IMR-90 (cell line): ENCODE data around the gene ZNF679. TPM values are rescaled to one million over a fixed set of nuclear protein-coding genes. Genes with fewer than 3 reads are reported as not detected.

Experiments used
- ATAC-seq: fragments of 200-7000 bp; cut with Tn5 transposase; 2 replicates; pipeline ENCODE4 v1.9.1; 2020; ENCODE audit warnings: low read depth, mild to moderate bottlenecking, moderate library complexity
- BruUV-seq: library from RNA; stranded (reverse); fragments of 400-500 nt; replicated peaks from 2 replicates; lab custom pipeline; 2021; lab: Mats Ljungman, UMichigan
- CTCF ChIA-PET: fragments of 300-600 bp; formaldehyde crosslinking; extraction: SDS; loops from one replicate; lab custom pipeline; 2021; ENCODE audit warnings: antibody characterized with exemption; lab: Yijun Ruan, JAX
- POLR2A ChIA-PET: fragments of 300-600 bp; sonication (Branson Sonifier 250); formaldehyde crosslinking; loops from one replicate; lab custom pipeline; 2022; ENCODE audit warnings: antibody characterized with exemption; ENCODE audit not compliant: unreplicated experiment; lab: Charles Lee
- DNase-seq: peaks from one replicate; pipeline ENCODE4 v3.0.0; 2013
- H2AFZ ChIP-seq: replicated peaks from 2 replicates; pipeline ENCODE3; 2013; ENCODE audit warnings: low read length, mild to moderate bottlenecking; ENCODE audit not compliant: poor library complexity
- H2AK5ac ChIP-seq: 2 replicates; pipeline ENCODE4 v1.6.1; 2013; ENCODE audit warnings: low read depth, low read length, inconsistent platforms
- H2AK9ac ChIP-seq: replicated peaks from 2 replicates; pipeline ENCODE3; 2013; ENCODE audit warnings: mild to moderate bottlenecking, low read depth, low read length, moderate library complexity; ENCODE audit not compliant: poor library complexity
- H2BK120ac ChIP-seq: 2 replicates; pipeline ENCODE4 v1.6.1; 2013; ENCODE audit warnings: low read depth, low read length, inconsistent platforms
- H2BK15ac ChIP-seq: 3 replicates; pipeline ENCODE4 v1.6.1; 2013; ENCODE audit warnings: low read depth, low read length, inconsistent platforms
- H2BK20ac ChIP-seq: 2 replicates; pipeline ENCODE4 v1.6.1; 2013; ENCODE audit warnings: low read depth, mild to moderate bottlenecking, inconsistent platforms, low read length, moderate library complexity
- H2BK5ac ChIP-seq: 2 replicates; pipeline ENCODE4 v1.6.1; 2013; ENCODE audit warnings: mild to moderate bottlenecking, low read depth, low read length, inconsistent platforms; ENCODE audit not compliant: poor library complexity, severe bottlenecking
- H3K14ac ChIP-seq: replicated peaks from 2 replicates; pipeline ENCODE4 v1.6.1; 2013; ENCODE audit warnings: low read depth, low read length, inconsistent platforms
- H3K18ac ChIP-seq: 2 replicates; pipeline ENCODE4 v1.6.1; 2013; ENCODE audit warnings: low read depth, low read length, control low read depth
- H3K23ac ChIP-seq: 2 replicates; pipeline ENCODE4 v1.6.1; 2013; ENCODE audit warnings: low read depth, low read length, inconsistent platforms
- H3K27ac ChIP-seq: 2 replicates; pipeline ENCODE4 v1.5.1; 2013; ENCODE audit warnings: mild to moderate bottlenecking, control low read depth, low read length; ENCODE audit not compliant: insufficient read depth
- H3K27me3 ChIP-seq: 2 replicates; pipeline ENCODE4 v1.6.1; 2013; ENCODE audit warnings: low read length; ENCODE audit not compliant: control insufficient read depth, insufficient read depth
- H3K36me3 ChIP-seq: 2 replicates; pipeline ENCODE4 v1.6.1; 2013; ENCODE audit warnings: low read length, mixed read lengths; ENCODE audit not compliant: control insufficient read depth, insufficient read depth
- H3K4ac ChIP-seq: 2 replicates; pipeline ENCODE4 v1.6.1; 2013; ENCODE audit warnings: low read depth, low read length, inconsistent platforms
- H3K4me1 ChIP-seq: 2 replicates; pipeline ENCODE4 v1.6.1; 2013; ENCODE audit warnings: low read length, mixed read lengths; ENCODE audit not compliant: control insufficient read depth, insufficient read depth
- H3K4me2 ChIP-seq: 2 replicates; pipeline ENCODE4 v1.6.1; 2013; ENCODE audit warnings: low read depth, mild to moderate bottlenecking, control low read depth, low read length, moderate library complexity
- H3K4me3 ChIP-seq: 2 replicates; pipeline ENCODE4 v1.5.1; 2013; ENCODE audit warnings: low read depth, mild to moderate bottlenecking, control low read depth, low read length, moderate library complexity; ENCODE audit not compliant: insufficient read depth
- H3K56ac ChIP-seq: 2 replicates; pipeline ENCODE4 v1.6.1; 2013; ENCODE audit warnings: low read length, inconsistent platforms; ENCODE audit not compliant: insufficient read depth; ENCODE audit errors: extremely low read depth
- H3K79me1 ChIP-seq, 2 experiments: 2 replicates each; pipeline ENCODE4 v1.6.1; 2013; ENCODE audit warnings: low read length in 2 of 2, inconsistent platforms in 1 of 2, low read depth in 1 of 2
- H3K9ac ChIP-seq: 2 replicates; pipeline ENCODE4 v1.6.1; 2013; ENCODE audit warnings: low read depth, low read length, control low read depth
- H3K9me1 ChIP-seq: 2 replicates; pipeline ENCODE4 v1.6.1; 2013; ENCODE audit warnings: low read length, inconsistent platforms; ENCODE audit not compliant: insufficient read depth
- H3K9me3 ChIP-seq: 2 replicates; pipeline ENCODE4 v1.6.1; 2013; ENCODE audit warnings: low read length; ENCODE audit not compliant: control insufficient read depth, insufficient read depth
- H4K20me1 ChIP-seq: 2 replicates; pipeline ENCODE4 v1.6.1; 2013; ENCODE audit warnings: low read length, inconsistent platforms; ENCODE audit not compliant: insufficient read depth
- H4K5ac ChIP-seq: 2 replicates; pipeline ENCODE4 v1.6.1; 2013; ENCODE audit warnings: mild to moderate bottlenecking, low read depth, low read length, control low read depth
- H4K8ac ChIP-seq, 2 experiments: 2 replicates each; pipeline ENCODE4 v1.6.1; 2013; ENCODE audit warnings: low read depth in 2 of 2, low read length in 2 of 2, control low read depth in 1 of 2, inconsistent platforms in 1 of 2
- H4K91ac ChIP-seq: 2 replicates; pipeline ENCODE4 v1.6.1; 2013; ENCODE audit warnings: low read depth, low read length, inconsistent platforms; ENCODE audit not compliant: insufficient read depth
- CEBPB ChIP-seq: IDR thresholded peaks from 2 replicates; pipeline ENCODE4 v1.6.1; 2012; ENCODE audit warnings: low read depth, low read length, improper control_type of control experiment
- CHD1 ChIP-seq: IDR thresholded peaks from 2 replicates; pipeline ENCODE4 v1.6.1; 2012; ENCODE audit warnings: low read depth, low read length, improper control_type of control experiment
- FOS ChIP-seq: fragments of 150-350 bp; IDR thresholded peaks from 2 replicates; pipeline ENCODE4 v1.6.1; 2016; ENCODE audit warnings: low read depth, low read length
- MAZ ChIP-seq: IDR thresholded peaks from 2 replicates; pipeline ENCODE4 v1.6.1; 2012; ENCODE audit warnings: low read depth, mild to moderate bottlenecking, low read length, improper control_type of control experiment, moderate library complexity, borderline replicate concordance
- MXI1 ChIP-seq: IDR thresholded peaks from 2 replicates; pipeline ENCODE4 v1.6.1; 2012; ENCODE audit warnings: low read depth, mild to moderate bottlenecking, low read length, moderate library complexity, borderline replicate concordance
- POLR2A ChIP-seq: IDR thresholded peaks from 2 replicates; pipeline ENCODE4 v1.6.1; 2012; ENCODE audit warnings: mild to moderate bottlenecking, low read depth, low read length
- RAD21 ChIP-seq: IDR thresholded peaks from 2 replicates; pipeline ENCODE4 v1.6.1; 2012; ENCODE audit warnings: low read length, improper control_type of control experiment
- RFX5 ChIP-seq: IDR thresholded peaks from 2 replicates; pipeline ENCODE4 v1.8.0; 2012; ENCODE audit warnings: low read depth, mild to moderate bottlenecking, low read length, moderate library complexity
- WGBS, 2 experiments: methylation state at CpG; one replicate each; pipeline versions ENCODE4 v1.1.5 to v1.1.7; 2013; ENCODE audit warnings: missing lambda C conversion rate in 2 of 2; ENCODE audit not compliant: insufficient read length in 1 of 2; ENCODE audit errors: extremely low coverage in 2 of 2; 5-methylcytosine and 5-hydroxymethylcytosine counted together
- dilution Hi-C: fragments of 300-500 bp; cut with HindIII; formaldehyde crosslinking; loops from one replicate; pipeline ENCODE4 v1.14.3; 2018; ENCODE audit warnings: low sequenced_read_pairs; ENCODE audit not compliant: unreplicated experiment
- in situ Hi-C: fragments of 300-500 bp; cut with MboI; formaldehyde crosslinking; loops from 3 replicates; pipeline ENCODE4 v1.14.3; 2019; ENCODE audit warnings: low sequenced_read_pairs, inconsistent platforms, mixed read lengths
- intact Hi-C: fragments of 100-400 bp; cut with micrococcal nuclease; formaldehyde crosslinking; loops from 2 replicates; pipeline ENCODE4 v1.10.0; 2022
- polyA plus RNA-seq, 3 experiments: library from polyadenylated mRNA; depleted of rRNA; stranded (reverse); fragments of >200 nt; gene quantifications; 2 replicates each; pipeline ENCODE4 v1.2.3, GENCODE V29; 2012; ENCODE audit warnings: low replicate concordance in 1 of 3
- total RNA-seq: library from RNA; depleted of rRNA; stranded (reverse); fragments of >200 nt; gene quantifications from 2 replicates; pipeline ENCODE4 v1.2.3, GENCODE V29; 2012
- TF ChIP-seq, protein P1 (sequence below): fragments of 150-350 bp; IDR thresholded peaks from 2 replicates; pipeline ENCODE4 v1.6.1; 2016; ENCODE audit warnings: low read depth, mild to moderate bottlenecking, low read length, moderate library complexity, borderline replicate concordance
- TF ChIP-seq, protein P2 (sequence below): conservative IDR thresholded peaks from 2 replicates; pipeline ENCODE4 v1.5.1; 2012; ENCODE audit warnings: mild to moderate bottlenecking, low read depth, low read length, improper control_type of control experiment

The ZNF679 gene
- total and polyA plus RNA-seq, 2 of the 4 experiments (the other 2 are of a cell fraction): not detected

DNA sequence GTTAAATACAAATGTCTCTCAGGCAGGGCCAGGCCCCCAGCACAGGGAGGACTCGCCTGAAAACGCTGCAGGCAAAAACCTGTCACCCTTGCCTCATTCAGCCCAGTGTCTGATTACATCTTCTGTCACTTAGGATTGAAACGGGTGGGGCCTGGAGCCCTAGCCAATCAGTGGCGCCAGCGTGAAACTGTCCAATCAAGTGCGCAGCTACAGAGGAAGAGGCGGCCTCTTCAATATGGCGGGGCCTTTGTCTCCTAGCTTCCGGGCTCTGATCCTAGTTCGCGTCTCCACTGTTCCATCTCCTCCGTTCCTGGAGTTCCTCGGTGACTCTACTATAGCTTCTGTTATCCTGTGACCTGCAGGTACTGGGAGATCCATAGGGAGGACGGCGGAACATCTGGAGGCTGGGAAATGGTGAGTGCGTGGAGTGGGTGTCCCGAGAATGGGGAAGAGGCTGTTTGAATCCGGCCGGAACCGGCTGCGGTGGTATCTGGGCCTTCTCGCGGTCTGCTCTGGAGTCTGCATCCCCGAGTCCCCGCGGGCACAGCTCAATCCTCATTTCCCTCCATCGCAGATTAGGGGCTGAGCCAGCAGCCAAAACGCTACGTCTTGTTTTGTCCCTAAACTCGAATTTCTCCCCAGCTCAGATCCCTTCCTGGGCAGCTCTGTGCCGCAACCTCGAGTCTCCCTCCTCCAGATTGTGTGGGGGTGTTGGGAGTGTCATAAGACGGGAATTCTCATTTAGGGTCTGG, 85.6 kb downstream of the ZNF679 start, which contains the start of gene ZNF736:
Gene ZNF736, plus strand, starts transcription at position 222 of the 752 bp plus-strand sequence. Its CDS starts 190 bp downstream, at position 412.
- ATAC-seq (peak; percentile 100), DNase-seq (peak; percentile 94)
- in situ Hi-C loops: no loop called here
- Histone ChIP-seq H3K79me1 (peaks cover 6 to 11% of the 10 kb centered on the region in 2 experiments), H2BK15ac (no peak within 1 kb of the TSS), H3K4ac (peak within 1 kb of the TSS; percentile 82), H3K23ac (0 out of 2 replicates have a peak within 1 kb of the TSS, but pooled peaks have one; percentile 71), H3K18ac (peak within 1 kb of the TSS; percentile 78; the same call in 1 of the 2 replicates), H4K8ac (peak within 1 kb of the TSS; percentile 88 to 96), H2BK20ac (no peak within 1 kb of the TSS), H3K14ac (peak within 1 kb of the TSS; percentile 88), H3K27ac (peak within 1 kb of the TSS; percentile 93), H2AK5ac (no peak within 1 kb of the TSS; the same call in 1 of the 2 replicates), H4K20me1 (no peaks in the 10 kb centered on the region), H3K9me3 (no peaks in the 10 kb centered on the region), H2BK120ac (no peak within 1 kb of the TSS), H2AK9ac (peak within 1 kb of the TSS; percentile 92), H3K4me2 (peak within 1 kb of the TSS; percentile 76), H4K5ac (peak within 1 kb of the TSS; percentile 93), H3K56ac (peak within 1 kb of the TSS; percentile 90), H4K91ac (peak within 1 kb of the TSS; percentile 87; the same call in 1 of the 2 replicates), H2BK5ac (peak within 1 kb of the TSS; percentile 76), H3K4me3 (peak within 1 kb of the TSS; percentile 96), H3K9ac (peak within 1 kb of the TSS; percentile 96), H2AFZ (peak within 1 kb of the TSS; percentile 97), H3K4me1 (no peaks in the 10 kb centered on the region), H3K27me3 (no peaks in the 10 kb centered on the region), H3K9me1 (no peaks in the 10 kb centered on the region), H3K36me3 (no peaks in the 10 kb centered on the region)
- 4% methylated on average over 7 of the region's 33 CpGs; no CpG with 5 or more reads in 1 of the 2 experiments for WGBS, 2 experiments
- BruUV-seq: TSS peak; percentile 51
- TF ChIP-seq CHD1: no peak
- TF ChIP-seq, protein P1, sequence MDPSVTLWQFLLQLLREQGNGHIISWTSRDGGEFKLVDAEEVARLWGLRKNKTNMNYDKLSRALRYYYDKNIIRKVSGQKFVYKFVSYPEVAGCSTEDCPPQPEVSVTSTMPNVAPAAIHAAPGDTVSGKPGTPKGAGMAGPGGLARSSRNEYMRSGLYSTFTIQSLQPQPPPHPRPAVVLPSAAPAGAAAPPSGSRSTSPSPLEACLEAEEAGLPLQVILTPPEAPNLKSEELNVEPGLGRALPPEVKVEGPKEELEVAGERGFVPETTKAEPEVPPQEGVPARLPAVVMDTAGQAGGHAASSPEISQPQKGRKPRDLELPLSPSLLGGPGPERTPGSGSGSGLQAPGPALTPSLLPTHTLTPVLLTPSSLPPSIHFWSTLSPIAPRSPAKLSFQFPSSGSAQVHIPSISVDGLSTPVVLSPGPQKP: no peak
- no peak for TF ChIP-seq RFX5
- no peak for TF ChIP-seq MXI1
- peak; percentile 68 for TF ChIP-seq CEBPB
- no peak for TF ChIP-seq RAD21
- TF ChIP-seq POLR2A: peak; percentile 84
- TF ChIP-seq, protein P2, sequence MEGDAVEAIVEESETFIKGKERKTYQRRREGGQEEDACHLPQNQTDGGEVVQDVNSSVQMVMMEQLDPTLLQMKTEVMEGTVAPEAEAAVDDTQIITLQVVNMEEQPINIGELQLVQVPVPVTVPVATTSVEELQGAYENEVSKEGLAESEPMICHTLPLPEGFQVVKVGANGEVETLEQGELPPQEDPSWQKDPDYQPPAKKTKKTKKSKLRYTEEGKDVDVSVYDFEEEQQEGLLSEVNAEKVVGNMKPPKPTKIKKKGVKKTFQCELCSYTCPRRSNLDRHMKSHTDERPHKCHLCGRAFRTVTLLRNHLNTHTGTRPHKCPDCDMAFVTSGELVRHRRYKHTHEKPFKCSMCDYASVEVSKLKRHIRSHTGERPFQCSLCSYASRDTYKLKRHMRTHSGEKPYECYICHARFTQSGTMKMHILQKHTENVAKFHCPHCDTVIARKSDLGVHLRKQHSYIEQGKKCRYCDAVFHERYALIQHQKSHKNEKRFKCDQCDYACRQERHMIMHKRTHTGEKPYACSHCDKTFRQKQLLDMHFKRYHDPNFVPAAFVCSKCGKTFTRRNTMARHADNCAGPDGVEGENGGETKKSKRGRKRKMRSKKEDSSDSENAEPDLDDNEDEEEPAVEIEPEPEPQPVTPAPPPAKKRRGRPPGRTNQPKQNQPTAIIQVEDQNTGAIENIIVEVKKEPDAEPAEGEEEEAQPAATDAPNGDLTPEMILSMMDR: no peak
- peak; percentile 79; the same call in 1 of the 2 replicates for TF ChIP-seq MAZ
- 0 out of 2 replicates have a peak, but pooled peaks have one; percentile 17 for TF ChIP-seq FOS
- intact Hi-C loops: no loop called here
- CTCF ChIA-PET: no interaction called here
- dilution Hi-C loops: no loop called here
- POLR2A ChIA-PET: no interaction called here
